Measurements from ENCODE around the gene KIF3C.

GRCh38 chr2:25992556-25992955 is 10.3 kb upstream of the KIF3C start:
- TF ChIP-seq MYC (IDR thresholded peaks at IDR 0.05; ENCODE audit: low read depth, low read length): no peak
- TF ChIP-seq EZH2 (IDR thresholded peaks at IDR 0.05; ENCODE audit: borderline replicate concordance, low read depth, low read length, severe bottlenecking): no peak
- TF ChIP-seq, protein P1, sequence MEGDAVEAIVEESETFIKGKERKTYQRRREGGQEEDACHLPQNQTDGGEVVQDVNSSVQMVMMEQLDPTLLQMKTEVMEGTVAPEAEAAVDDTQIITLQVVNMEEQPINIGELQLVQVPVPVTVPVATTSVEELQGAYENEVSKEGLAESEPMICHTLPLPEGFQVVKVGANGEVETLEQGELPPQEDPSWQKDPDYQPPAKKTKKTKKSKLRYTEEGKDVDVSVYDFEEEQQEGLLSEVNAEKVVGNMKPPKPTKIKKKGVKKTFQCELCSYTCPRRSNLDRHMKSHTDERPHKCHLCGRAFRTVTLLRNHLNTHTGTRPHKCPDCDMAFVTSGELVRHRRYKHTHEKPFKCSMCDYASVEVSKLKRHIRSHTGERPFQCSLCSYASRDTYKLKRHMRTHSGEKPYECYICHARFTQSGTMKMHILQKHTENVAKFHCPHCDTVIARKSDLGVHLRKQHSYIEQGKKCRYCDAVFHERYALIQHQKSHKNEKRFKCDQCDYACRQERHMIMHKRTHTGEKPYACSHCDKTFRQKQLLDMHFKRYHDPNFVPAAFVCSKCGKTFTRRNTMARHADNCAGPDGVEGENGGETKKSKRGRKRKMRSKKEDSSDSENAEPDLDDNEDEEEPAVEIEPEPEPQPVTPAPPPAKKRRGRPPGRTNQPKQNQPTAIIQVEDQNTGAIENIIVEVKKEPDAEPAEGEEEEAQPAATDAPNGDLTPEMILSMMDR (IDR thresholded peaks at IDR 0.05; ENCODE audit: extremely low read depth in 1 of 2, insufficient read depth in 1 of 2, low read depth in 1 of 2, low read length in 2 of 2): no peak

All from endothelial cell of umbilical vein (primary cell).